H9 (cell line): Measurements from ENCODE around the gene TADA2B. TPM values are rescaled to one million over a fixed set of nuclear protein-coding genes. Genes with fewer than 3 reads are reported as not detected.

ENCODE experiments used
- DNase-seq: peaks from one replicate; pipeline ENCODE4 v3.0.0-alpha.2; 2017
- H2AFZ ChIP-seq: one replicate; pipeline ENCODE4 v1.6.1; 2013; ENCODE audit warnings: mild to moderate bottlenecking, low read length, control low read depth, moderate library complexity
- H2AK5ac ChIP-seq: 2 replicates; pipeline ENCODE4 v1.6.1; 2013; ENCODE audit warnings: low read length, control low read depth, mixed read lengths; ENCODE audit not compliant: insufficient read length
- H2BK120ac ChIP-seq: one replicate; pipeline ENCODE4 v1.6.1; 2013; ENCODE audit warnings: low read depth, mild to moderate bottlenecking, low read length, control low read depth, inconsistent platforms; ENCODE audit not compliant: poor library complexity, severe bottlenecking
- H2BK12ac ChIP-seq: 2 replicates; pipeline ENCODE4 v1.6.1; 2013; ENCODE audit warnings: low read length, control low read depth, mixed read lengths, low read depth; ENCODE audit not compliant: insufficient read length
- H2BK15ac ChIP-seq: 2 replicates; pipeline ENCODE4 v1.6.1; 2013; ENCODE audit warnings: low read depth, low read length, control low read depth
- H2BK20ac ChIP-seq: one replicate; pipeline ENCODE4 v1.6.1; 2013; ENCODE audit warnings: low read depth, mild to moderate bottlenecking, low read length, control low read depth, inconsistent platforms; ENCODE audit not compliant: poor library complexity, severe bottlenecking
- H2BK5ac ChIP-seq: 2 replicates; pipeline ENCODE4 v1.6.1; 2013; ENCODE audit warnings: low read length, control low read depth, mixed read lengths; ENCODE audit not compliant: insufficient read length
- H3K14ac ChIP-seq: 2 replicates; pipeline ENCODE4 v1.6.1; 2013; ENCODE audit warnings: low read length, control low read depth; ENCODE audit not compliant: insufficient read depth
- H3K18ac ChIP-seq: 2 replicates; pipeline ENCODE4 v1.6.1; 2013; ENCODE audit warnings: low read depth, mild to moderate bottlenecking, mixed read lengths, low read length, control low read depth; ENCODE audit not compliant: insufficient read length
- H3K23ac ChIP-seq: 2 replicates; pipeline ENCODE4 v1.6.1; 2013; ENCODE audit warnings: low read length, control low read depth, mixed read lengths, low read depth; ENCODE audit not compliant: insufficient read length
- H3K23me2 ChIP-seq: 2 replicates; pipeline ENCODE4 v1.6.1; 2013; ENCODE audit warnings: low read depth, mild to moderate bottlenecking, mixed read lengths, low read length, control low read depth; ENCODE audit not compliant: insufficient read length, poor library complexity, severe bottlenecking
- H3K27ac ChIP-seq: 2 replicates; pipeline ENCODE4 v1.5.1; 2013; ENCODE audit warnings: low read length, control low read depth, mixed read lengths, low read depth; ENCODE audit not compliant: insufficient read length
- H3K27me3 ChIP-seq: 2 replicates; pipeline ENCODE4 v1.6.1; 2013; ENCODE audit warnings: low read length, control low read depth, inconsistent platforms; ENCODE audit not compliant: insufficient read depth
- H3K4ac ChIP-seq: 2 replicates; pipeline ENCODE4 v1.6.1; 2013; ENCODE audit warnings: low read depth, mild to moderate bottlenecking, control low read depth, inconsistent platforms, low read length, moderate library complexity
- H3K4me1 ChIP-seq: 2 replicates; pipeline ENCODE4 v1.6.1; 2013; ENCODE audit warnings: low read length, control low read depth, inconsistent platforms; ENCODE audit not compliant: insufficient read depth
- H3K4me2 ChIP-seq: 2 replicates; pipeline ENCODE4 v1.6.1; 2013; ENCODE audit warnings: low read length, control low read depth, mixed read lengths; ENCODE audit not compliant: insufficient read length, insufficient read depth
- H3K56ac ChIP-seq: 2 replicates; pipeline ENCODE4 v1.6.1; 2013; ENCODE audit warnings: low read depth, mild to moderate bottlenecking, mixed read lengths, low read length, control low read depth; ENCODE audit not compliant: insufficient read length
- H3K79me1 ChIP-seq: 2 replicates; pipeline ENCODE4 v1.6.1; 2013; ENCODE audit warnings: low read depth, mild to moderate bottlenecking, moderate library complexity, low read length, control low read depth, inconsistent platforms; ENCODE audit not compliant: insufficient read depth, poor library complexity, severe bottlenecking
- H3K79me2 ChIP-seq: 2 replicates; pipeline ENCODE4 v1.6.1; 2013; ENCODE audit warnings: low read length, control low read depth, inconsistent platforms; ENCODE audit not compliant: insufficient read depth
- H3K9ac ChIP-seq: 2 replicates; pipeline ENCODE4 v1.6.1; 2013; ENCODE audit warnings: low read length, control low read depth, mixed read lengths; ENCODE audit not compliant: insufficient read length; ENCODE audit errors: extremely low read depth
- H3K9me3 ChIP-seq: one replicate; pipeline ENCODE4 v1.6.1; 2013; ENCODE audit warnings: low read depth, low read length, inconsistent platforms; ENCODE audit not compliant: control insufficient read depth
- H3T11ph ChIP-seq: one replicate; pipeline ENCODE4 v1.6.1; 2013; ENCODE audit warnings: mild to moderate bottlenecking, low read length, control low read depth, inconsistent platforms
- H4K20me1 ChIP-seq: one replicate; pipeline ENCODE4 v1.6.1; 2013; ENCODE audit not compliant: control insufficient read depth, insufficient read length, insufficient read depth
- H4K5ac ChIP-seq: 2 replicates; pipeline ENCODE4 v1.6.1; 2013; ENCODE audit warnings: low read depth, mild to moderate bottlenecking, mixed read lengths, low read length, control low read depth; ENCODE audit not compliant: insufficient read length
- H4K8ac ChIP-seq: replicated peaks from 2 replicates; pipeline ENCODE4 v1.6.1; 2013; ENCODE audit warnings: low read length, control low read depth, mixed read lengths, low read depth; ENCODE audit not compliant: insufficient read length
- H4K91ac ChIP-seq: 2 replicates; pipeline ENCODE4 v1.6.1; 2013; ENCODE audit warnings: low read depth, mild to moderate bottlenecking, moderate library complexity, mixed read lengths, low read length, control low read depth; ENCODE audit not compliant: insufficient read length
- H3K27ac Mint-ChIP-seq, 3 experiments: 2 replicates in 2 of 3; 3 replicates in 1 of 3; pipeline ENCODE4 v1.8.0; 2020 to 2021; ENCODE audit warnings: mixed read lengths in 3 of 3, mild to moderate bottlenecking in 1 of 3, moderate library complexity in 1 of 3
- H3K27me3 Mint-ChIP-seq: 2 replicates; pipeline ENCODE4 v1.8.0; 2021; ENCODE audit warnings: low read depth, mild to moderate bottlenecking, moderate library complexity, mixed read lengths
- H3K36me3 Mint-ChIP-seq, 3 experiments: 2 replicates in 2 of 3; 3 replicates in 1 of 3; pipeline ENCODE4 v1.8.0; 2020 to 2021; ENCODE audit warnings: low read depth in 3 of 3, mixed read lengths in 3 of 3; ENCODE audit not compliant: insufficient read depth in 1 of 3
- H3K4me1 Mint-ChIP-seq, 2 experiments: 2 replicates each; pipeline ENCODE4 v1.8.0; 2020; ENCODE audit warnings: mixed read lengths in 2 of 2
- H3K4me3 Mint-ChIP-seq, 2 experiments: 2 replicates in 1 of 2; 3 replicates in 1 of 2; pipeline ENCODE4 v1.8.0; 2020 to 2021; ENCODE audit warnings: mild to moderate bottlenecking in 2 of 2, mixed read lengths in 2 of 2, moderate library complexity in 1 of 2
- H3K9me3 Mint-ChIP-seq, 2 experiments: 2 replicates in 1 of 2; 3 replicates in 1 of 2; pipeline ENCODE4 v1.8.0; 2020; ENCODE audit warnings: mild to moderate bottlenecking in 2 of 2, mixed read lengths in 2 of 2, moderate library complexity in 1 of 2
- whole genome bisulfite sequencing: extraction: QIAGEN DNeasy Blood & Tissue Kit; methylation state at CpG from one replicate; pipeline ENCODE4 v1.1.7; 2013; ENCODE audit warnings: missing lambda C conversion rate, low lambda C conversion rate, mixed read lengths; ENCODE audit not compliant: insufficient read length; ENCODE audit errors: extremely low coverage; 5-methylcytosine and 5-hydroxymethylcytosine counted together
- total RNA-seq: library from RNA; stranded (reverse); gene quantifications from 2 replicates; pipeline ENCODE4 v1.2.1, GENCODE V29; 2021
- TF ChIP-seq, protein P1 (sequence below): fragments of 200-600 bp; sonication (generic); conservative IDR thresholded peaks from 3 replicates; pipeline ENCODE4 v1.8.0; 2021; ENCODE audit warnings: antibody characterized with exemption, mild to moderate bottlenecking

The TADA2B gene
- total RNA-seq, 1 experiment from 2014 or later: 14.0 TPM

GRCh38 chr4:7087036-7087435, 43.9 kb downstream of the TADA2B start:
- Histone ChIP-seq H3K4me2 (no peak overlapping the region), H3K27me3 (peaks cover 16% of the 10 kb centered on the region; the same call in 1 of the 2 replicates), H3K56ac (no peak overlapping the region), H3K23me2 (no peaks in the 10 kb centered on the region), H3K14ac (no peak overlapping the region), H3K79me2 (no peaks in the 10 kb centered on the region), H3K79me1 (no peaks in the 10 kb centered on the region), H4K5ac (no peak overlapping the region), H3K4me1 (no peaks in the 10 kb centered on the region), H4K8ac (no peak overlapping the region), H2AK5ac (no peak overlapping the region), H4K20me1 (no peaks in the 10 kb centered on the region), H3K18ac (no peak overlapping the region), H3K9ac (no peak overlapping the region), H3T11ph (no peak overlapping the region), H3K4ac (no peak overlapping the region), H2AFZ (no peak overlapping the region), H2BK5ac (no peak overlapping the region), H2BK12ac (no peak overlapping the region), H2BK15ac (no peak overlapping the region), H2BK20ac (no peak overlapping the region), H4K91ac (no peak overlapping the region), H3K9me3 (no peaks in the 10 kb centered on the region), H3K23ac (no peak overlapping the region), H3K27ac (no peak overlapping the region), H2BK120ac (no peak overlapping the region)
- peaks cover 93% of the 10 kb centered on the region for H3K27me3 Mint-ChIP-seq
- peaks cover 10 to 13% of the 10 kb centered on the region in 2 experiments for H3K4me1 Mint-ChIP-seq
- no peak for DNase-seq
- peaks cover 17 to 19% of the 10 kb centered on the region in 2 experiments for H3K9me3 Mint-ChIP-seq
- no CpG with 5 or more reads among the region's 3 CpGs for WGBS
- H3K27ac Mint-ChIP-seq: no peak overlapping the region
- H3K4me3 Mint-ChIP-seq: no peak overlapping the region
- TF ChIP-seq, protein P1, sequence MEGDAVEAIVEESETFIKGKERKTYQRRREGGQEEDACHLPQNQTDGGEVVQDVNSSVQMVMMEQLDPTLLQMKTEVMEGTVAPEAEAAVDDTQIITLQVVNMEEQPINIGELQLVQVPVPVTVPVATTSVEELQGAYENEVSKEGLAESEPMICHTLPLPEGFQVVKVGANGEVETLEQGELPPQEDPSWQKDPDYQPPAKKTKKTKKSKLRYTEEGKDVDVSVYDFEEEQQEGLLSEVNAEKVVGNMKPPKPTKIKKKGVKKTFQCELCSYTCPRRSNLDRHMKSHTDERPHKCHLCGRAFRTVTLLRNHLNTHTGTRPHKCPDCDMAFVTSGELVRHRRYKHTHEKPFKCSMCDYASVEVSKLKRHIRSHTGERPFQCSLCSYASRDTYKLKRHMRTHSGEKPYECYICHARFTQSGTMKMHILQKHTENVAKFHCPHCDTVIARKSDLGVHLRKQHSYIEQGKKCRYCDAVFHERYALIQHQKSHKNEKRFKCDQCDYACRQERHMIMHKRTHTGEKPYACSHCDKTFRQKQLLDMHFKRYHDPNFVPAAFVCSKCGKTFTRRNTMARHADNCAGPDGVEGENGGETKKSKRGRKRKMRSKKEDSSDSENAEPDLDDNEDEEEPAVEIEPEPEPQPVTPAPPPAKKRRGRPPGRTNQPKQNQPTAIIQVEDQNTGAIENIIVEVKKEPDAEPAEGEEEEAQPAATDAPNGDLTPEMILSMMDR: no peak
- no peaks in the 10 kb centered on the region; a peak in 2 of 7 replicates for H3K36me3 Mint-ChIP-seq
